HG03045 (cell line): ENCODE results near the gene OR2J2.
"Not testable (repeated sequence)": the region's sequence is repeated elsewhere in the genome, so short reads cannot be mapped to it uniquely, and the experiment has no call there.

Experiments used
- ATAC-seq: cut with Tn5 transposase; IDR thresholded peaks from one replicate; pipeline ENCODE4 v1.9.1; 2021; ENCODE audit warnings: mild to moderate bottlenecking, moderate library complexity; ENCODE audit not compliant: unreplicated experiment

The OR2J2 gene

DNA sequence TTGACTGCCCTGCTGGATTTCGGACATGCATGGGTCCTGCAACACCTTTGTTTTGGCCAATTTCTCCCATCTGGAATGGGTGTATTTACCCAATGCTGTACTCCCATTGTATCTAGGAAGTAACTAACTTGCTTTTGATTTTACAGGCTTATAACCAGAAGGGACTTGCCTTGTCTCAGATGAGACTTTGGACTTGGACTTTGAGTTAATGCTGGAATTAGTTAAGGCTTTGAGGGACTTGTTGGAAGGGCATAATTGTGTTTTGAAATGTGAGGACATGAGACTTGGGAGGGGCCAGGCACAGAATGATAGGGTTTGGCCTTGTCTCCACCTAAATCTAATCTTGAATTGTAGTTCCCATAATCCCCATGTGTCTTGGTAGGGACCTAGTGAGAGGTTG lies 47.3 kb downstream of the OR2J2 start:
- ATAC-seq, result not testable (repeated sequence)
